ENCODE results near the gene SAP30BP. TPM values are rescaled to one million over a fixed set of nuclear protein-coding genes. Genes with fewer than 3 reads are reported as not detected.

Gene SAP30BP
- total and polyA plus RNA-seq, 2 donors from 2014 or later: 62.9 to 95.1 TPM

DNA sequence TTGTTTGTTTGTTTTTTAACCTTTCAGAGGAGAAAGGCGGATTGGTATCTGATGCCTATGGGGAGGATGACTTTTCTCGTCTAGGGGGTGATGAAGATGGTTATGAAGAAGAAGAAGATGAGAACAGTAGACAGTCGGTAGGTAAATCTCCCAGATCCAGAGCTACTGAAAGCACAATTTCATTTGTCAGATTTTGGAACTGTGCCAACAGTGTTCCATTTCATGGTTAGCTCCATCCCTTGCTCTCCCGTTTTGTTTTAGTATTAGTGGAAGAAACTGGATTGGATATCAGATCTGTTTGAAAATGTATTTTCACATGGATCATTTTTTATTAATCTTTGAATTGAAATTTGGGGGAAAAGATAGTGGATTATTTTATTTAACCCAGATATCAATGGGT, 1.4 kb downstream of the SAP30BP start:
- H3K4me1 ChIP-seq (ENCODE audit: control insufficient read depth in 2 of 3, insufficient read depth in 2 of 3, low read depth in 1 of 3, low read length in 3 of 3): peaks cover 0 to 15% (median 8%) of the 10 kb centered on the region in 3 donors
- peaks cover 3 to 37% (median 13%) of the 10 kb centered on the region in 3 donors for H3K36me3 ChIP-seq (ENCODE audit: control insufficient read depth in 2 of 3, insufficient read depth in 3 of 3, low read length in 3 of 3)
- no peaks in the 10 kb centered on the region for H3K27me3 ChIP-seq (ENCODE audit: control insufficient read depth, insufficient read depth, low read length)
- DNase-seq (no peak), FAIRE-seq (no peak)
- no peaks in the 10 kb centered on the region for H3K9me3 ChIP-seq (ENCODE audit: control insufficient read depth in 2 of 3, insufficient read depth in 1 of 3, low read length in 3 of 3)
- H3K27ac ChIP-seq (ENCODE audit: low read depth in 2 of 2, low read length in 2 of 2): no peak overlapping the region
- H3K9ac ChIP-seq (ENCODE audit: low read length in 3 of 3): no peak overlapping the region
- TF ChIP-seq, protein P1, sequence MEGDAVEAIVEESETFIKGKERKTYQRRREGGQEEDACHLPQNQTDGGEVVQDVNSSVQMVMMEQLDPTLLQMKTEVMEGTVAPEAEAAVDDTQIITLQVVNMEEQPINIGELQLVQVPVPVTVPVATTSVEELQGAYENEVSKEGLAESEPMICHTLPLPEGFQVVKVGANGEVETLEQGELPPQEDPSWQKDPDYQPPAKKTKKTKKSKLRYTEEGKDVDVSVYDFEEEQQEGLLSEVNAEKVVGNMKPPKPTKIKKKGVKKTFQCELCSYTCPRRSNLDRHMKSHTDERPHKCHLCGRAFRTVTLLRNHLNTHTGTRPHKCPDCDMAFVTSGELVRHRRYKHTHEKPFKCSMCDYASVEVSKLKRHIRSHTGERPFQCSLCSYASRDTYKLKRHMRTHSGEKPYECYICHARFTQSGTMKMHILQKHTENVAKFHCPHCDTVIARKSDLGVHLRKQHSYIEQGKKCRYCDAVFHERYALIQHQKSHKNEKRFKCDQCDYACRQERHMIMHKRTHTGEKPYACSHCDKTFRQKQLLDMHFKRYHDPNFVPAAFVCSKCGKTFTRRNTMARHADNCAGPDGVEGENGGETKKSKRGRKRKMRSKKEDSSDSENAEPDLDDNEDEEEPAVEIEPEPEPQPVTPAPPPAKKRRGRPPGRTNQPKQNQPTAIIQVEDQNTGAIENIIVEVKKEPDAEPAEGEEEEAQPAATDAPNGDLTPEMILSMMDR (IDR thresholded peaks at IDR 0.05; ENCODE audit: borderline replicate concordance, extremely low read depth, insufficient read depth): no peak
- peak overlapping the region in 1 of 3 donors; percentile 96 for H3K4me3 ChIP-seq (ENCODE audit: low read length in 3 of 3)
- intact Hi-C loops (cut with DNase I): no loop called here

DNA sequence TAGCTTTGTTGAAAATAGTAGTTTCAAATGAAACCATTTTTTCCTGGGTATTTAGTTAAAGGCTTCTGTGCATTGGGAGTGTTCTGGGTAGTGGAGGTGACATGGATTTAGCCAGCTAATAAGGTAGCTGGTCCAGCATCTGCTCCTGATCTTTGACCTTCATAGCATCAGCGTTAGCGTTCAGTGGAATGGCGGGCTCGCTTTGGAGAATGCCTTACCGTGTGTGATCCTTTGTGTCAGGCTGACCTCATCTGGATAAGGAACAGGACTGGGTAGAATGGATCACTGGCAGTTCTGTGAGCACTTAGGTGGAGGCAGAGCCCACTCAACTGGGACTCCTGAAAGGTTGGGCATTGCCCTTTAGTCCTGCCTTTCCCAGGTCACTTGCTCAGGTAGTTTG, 3.7 kb downstream of the SAP30BP start:
- H3K36me3 ChIP-seq (ENCODE audit: control insufficient read depth in 2 of 3, insufficient read depth in 3 of 3, low read length in 3 of 3): peaks cover 3 to 38% (median 14%) of the 10 kb centered on the region in 3 donors
- no peak overlapping the region for H3K4me3 ChIP-seq (ENCODE audit: low read length in 3 of 3)
- TF ChIP-seq, protein P1 (IDR thresholded peaks at IDR 0.05; ENCODE audit: borderline replicate concordance, extremely low read depth, insufficient read depth): no peak
- peaks cover 0 to 14% (median 5%) of the 10 kb centered on the region in 3 donors for H3K4me1 ChIP-seq (ENCODE audit: control insufficient read depth in 2 of 3, insufficient read depth in 2 of 3, low read depth in 1 of 3, low read length in 3 of 3)
- H3K27me3 ChIP-seq (ENCODE audit: control insufficient read depth, insufficient read depth, low read length): no peaks in the 10 kb centered on the region
- FAIRE-seq: no peak
- peak in 1 of 5 donors; percentile 13 for DNase-seq
- no peaks in the 10 kb centered on the region for H3K9me3 ChIP-seq (ENCODE audit: control insufficient read depth in 2 of 3, insufficient read depth in 1 of 3, low read length in 3 of 3)
- H3K9ac ChIP-seq (ENCODE audit: low read length in 3 of 3): no peak overlapping the region
- intact Hi-C loops (cut with DNase I): no loop called here
- H3K27ac ChIP-seq (ENCODE audit: low read depth in 2 of 2, low read length in 2 of 2): no peak overlapping the region

DNA sequence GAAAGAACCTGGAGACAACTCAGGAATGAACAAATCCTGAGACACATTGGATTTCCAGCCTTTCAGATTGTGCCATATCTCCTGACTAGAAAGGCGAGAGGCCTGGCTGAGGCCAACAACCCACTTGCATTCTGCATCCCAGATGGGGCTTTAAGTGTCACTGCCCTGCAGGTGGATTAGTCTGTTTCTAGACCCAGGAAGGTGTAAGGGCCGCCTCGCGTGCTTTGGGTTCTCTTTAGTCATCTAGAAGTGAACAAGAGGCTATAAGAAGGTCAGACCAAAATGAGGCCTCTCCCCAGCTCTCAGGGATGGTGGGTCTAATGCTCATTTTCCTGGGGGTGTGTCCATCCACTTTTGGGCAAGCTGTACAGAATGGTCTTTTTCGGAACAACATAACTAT, 4.9 kb downstream of the SAP30BP start:
- peak in 1 of 5 donors; percentile 29 for DNase-seq
- intact Hi-C loops (cut with DNase I): no loop called here
- no peak overlapping the region for H3K27ac ChIP-seq (ENCODE audit: low read depth in 2 of 2, low read length in 2 of 2)
- peaks cover 0 to 8% (median 0%) of the 10 kb centered on the region in 3 donors for H3K4me1 ChIP-seq (ENCODE audit: control insufficient read depth in 2 of 3, insufficient read depth in 2 of 3, low read depth in 1 of 3, low read length in 3 of 3)
- TF ChIP-seq, protein P1 (IDR thresholded peaks at IDR 0.05; ENCODE audit: borderline replicate concordance, extremely low read depth, insufficient read depth): no peak
- no peak for FAIRE-seq
- H3K27me3 ChIP-seq (ENCODE audit: control insufficient read depth, insufficient read depth, low read length): no peaks in the 10 kb centered on the region
- H3K9me3 ChIP-seq (ENCODE audit: control insufficient read depth in 2 of 3, insufficient read depth in 1 of 3, low read length in 3 of 3): no peaks in the 10 kb centered on the region
- no peak overlapping the region for H3K4me3 ChIP-seq (ENCODE audit: low read length in 3 of 3)
- H3K9ac ChIP-seq (ENCODE audit: low read length in 3 of 3): no peak overlapping the region
- H3K36me3 ChIP-seq (ENCODE audit: control insufficient read depth in 2 of 3, insufficient read depth in 3 of 3, low read length in 3 of 3): peaks cover 3 to 43% (median 17%) of the 10 kb centered on the region in 3 donors

DNA sequence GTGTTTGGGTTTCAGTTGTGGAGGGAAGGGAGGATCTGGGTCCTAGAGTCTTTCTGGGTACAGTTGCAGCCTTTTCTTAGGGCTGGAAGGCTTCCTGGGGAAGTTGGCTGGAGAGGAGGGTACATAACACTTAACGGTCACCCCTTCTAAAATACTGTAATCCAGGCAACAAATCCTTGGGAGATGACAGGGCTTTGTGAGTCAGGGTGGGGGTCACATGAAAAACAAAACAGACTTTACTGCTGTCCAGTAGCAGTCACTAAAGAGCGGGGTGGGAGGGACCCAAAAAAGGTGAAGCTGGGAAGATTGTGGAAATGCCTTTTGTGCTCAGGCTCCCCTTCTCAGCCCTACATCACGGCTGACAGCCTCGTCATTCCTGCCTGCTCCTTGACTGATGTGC, 6.3 kb downstream of the SAP30BP start:
- FAIRE-seq (no peak), DNase-seq (peak in 1 of 5 donors; percentile 0)
- Histone ChIP-seq H3K27ac (ENCODE audit: low read depth in 2 of 2, low read length in 2 of 2) (no peak overlapping the region), H3K9ac (ENCODE audit: low read length in 3 of 3) (no peak overlapping the region), H3K36me3 (ENCODE audit: control insufficient read depth in 2 of 3, insufficient read depth in 3 of 3, low read length in 3 of 3) (peaks cover 3 to 47% (median 19%) of the 10 kb centered on the region in 3 donors), H3K27me3 (ENCODE audit: control insufficient read depth, insufficient read depth, low read length) (no peaks in the 10 kb centered on the region), H3K4me1 (ENCODE audit: control insufficient read depth in 2 of 3, insufficient read depth in 2 of 3, low read depth in 1 of 3, low read length in 3 of 3) (no peaks in the 10 kb centered on the region), H3K9me3 (ENCODE audit: control insufficient read depth in 2 of 3, insufficient read depth in 1 of 3, low read length in 3 of 3) (no peaks in the 10 kb centered on the region), H3K4me3 (ENCODE audit: low read length in 3 of 3) (no peak overlapping the region)
- TF ChIP-seq, protein P1 (IDR thresholded peaks at IDR 0.05; ENCODE audit: borderline replicate concordance, extremely low read depth, insufficient read depth): no peak
- intact Hi-C loops (cut with DNase I): no loop called here

Data from kidney (tissue), 14 donors.